ENCODE data around the gene RYR3. TPM values are rescaled to one million over a fixed set of nuclear protein-coding genes. Genes with fewer than 3 reads are reported as not detected.

Gene RYR3
- total and polyA plus RNA-seq, 2 of the 13 experiments (the other 11 are each of a cell fraction or from before 2014, with no cell fraction given): not detected

- POLR2A ChIA-PET: no interaction called here
- no peak for FAIRE-seq
- CTCF ChIA-PET (ENCODE audit: low intra/inter-chr PET ratio, low total read pairs): no interaction called here
Measured at GRCh38 chr15:33756961-33757360, 446.2 kb downstream of the RYR3 start.

GRCh38 chr15:33757516-33758232 is 446.9 kb downstream of the RYR3 start:
- intact Hi-C loops (cut with micrococcal nuclease; ENCODE audit: unreplicated experiment): no loop called here
- Histone ChIP-seq H3K4me1 (ENCODE audit: insufficient read depth, low read length) (no peaks in the 10 kb centered on the region), H3K9me3 (ENCODE audit: low read length) (no peaks in the 10 kb centered on the region), H4K20me1 (ENCODE audit: insufficient read depth, low read length) (no peaks in the 10 kb centered on the region), H2AFZ (ENCODE audit: low read length) (no peak overlapping the region), H3K4me2 (ENCODE audit: low read depth, low read length) (peak overlapping the region; percentile 23; the same call in 1 of the 2 replicates), H3K9ac (ENCODE audit: insufficient read depth, low read depth, low read length) (no peak overlapping the region), H3K27ac (ENCODE audit: extremely low read length, insufficient read depth, low read length) (no peak overlapping the region), H3K79me2 (ENCODE audit: insufficient read depth, low read length) (no peaks in the 10 kb centered on the region), H3K36me3 (replicated peaks in 1 of 2; ENCODE audit: control insufficient read depth in 1 of 2, insufficient read depth in 2 of 2, low read length in 2 of 2) (no peaks in the 10 kb centered on the region), H3K4me3 (replicated peaks in 1 of 3; ENCODE audit: insufficient read depth in 1 of 3, low read depth in 2 of 3, low read length in 3 of 3) (no peak overlapping the region), H3K27me3 (ENCODE audit: control insufficient read depth in 1 of 2, insufficient read depth in 2 of 2, low read length in 2 of 2) (peaks cover 1 to 14% of the 10 kb centered on the region in 2 experiments; a peak in 3 of 5 replicates)
- BruUV-seq (replicated peaks): no TSS peak
- DNase-seq (ENCODE audit: low spot score) (no peak), ATAC-seq (no peak), FAIRE-seq (no peak)
- ChIA-PET CTCF (ENCODE audit: low intra/inter-chr PET ratio, low total read pairs) (no interaction called here), POLR2A (no interaction called here)
- TF ChIP-seq MEIS2 (CRISPR knock-in tag; IDR thresholded peaks at IDR 0.05) (no peak), SP1 (IDR thresholded peaks at IDR 0.05) (no peak), SP1 (CRISPR knock-in tag; IDR thresholded peaks at IDR 0.05) (no peak), THAP8 (CRISPR knock-in tag; IDR thresholded peaks at IDR 0.05; ENCODE audit: borderline replicate concordance) (no peak)
- in situ Hi-C loops (cut with HindIII; ENCODE audit: extremely low pct_ligation_motif_present, low pct_unique_long_range_greater_than_20kb): no loop called here
- WGBS (ENCODE audit: low lambda C conversion rate): 11% methylated on average over 10 of the region's 13 CpGs

More at GRCh38 chr15:33756961-33757360, 446.2 kb downstream of the RYR3 start:
- ATAC-seq (no peak), DNase-seq (ENCODE audit: low spot score) (no peak)
- Histone ChIP-seq H4K20me1 (ENCODE audit: insufficient read depth, low read length) (no peaks in the 10 kb centered on the region), H3K9ac (ENCODE audit: insufficient read depth, low read depth, low read length) (no peak overlapping the region), H3K27me3 (ENCODE audit: control insufficient read depth in 1 of 2, insufficient read depth in 2 of 2, low read length in 2 of 2) (peaks cover 1 to 14% of the 10 kb centered on the region in 2 experiments; a peak in 3 of 5 replicates), H3K79me2 (ENCODE audit: insufficient read depth, low read length) (no peaks in the 10 kb centered on the region), H2AFZ (ENCODE audit: low read length) (no peak overlapping the region), H3K4me1 (ENCODE audit: insufficient read depth, low read length) (no peaks in the 10 kb centered on the region), H3K9me3 (ENCODE audit: low read length) (no peaks in the 10 kb centered on the region), H3K4me2 (ENCODE audit: low read depth, low read length) (no peak overlapping the region), H3K4me3 (replicated peaks in 1 of 3; ENCODE audit: insufficient read depth in 1 of 3, low read depth in 2 of 3, low read length in 3 of 3) (no peak overlapping the region), H3K36me3 (replicated peaks in 1 of 2; ENCODE audit: control insufficient read depth in 1 of 2, insufficient read depth in 2 of 2, low read length in 2 of 2) (no peaks in the 10 kb centered on the region), H3K27ac (ENCODE audit: extremely low read length, insufficient read depth, low read length) (no peak overlapping the region)
- BruUV-seq (replicated peaks): no TSS peak
- WGBS (ENCODE audit: low lambda C conversion rate): 34% methylated on average over 4 of the region's 5 CpGs
- intact Hi-C loops (cut with micrococcal nuclease; ENCODE audit: unreplicated experiment) (no loop called here), in situ Hi-C loops (cut with HindIII; ENCODE audit: extremely low pct_ligation_motif_present, low pct_unique_long_range_greater_than_20kb) (no loop called here)
- TF ChIP-seq SAFB2 (CRISPR knock-in tag; IDR thresholded peaks at IDR 0.05; ENCODE audit: borderline replicate concordance, low read depth): no peak

Data from HepG2 (cell line).